Pancreas (tissue), 10 donors: Measurements from ENCODE around the gene PTPRK. TPM values are rescaled to one million over a fixed set of nuclear protein-coding genes. Genes with fewer than 3 reads are reported as not detected.

Source experiments
- ATAC-seq, 4 donors: fragments of 200-7000 bp; cut with Tn5 transposase; one replicate each; pipeline versions ENCODE4 v1.8.0 to v1.9.1; 2020; ENCODE audit warnings: mild to moderate bottlenecking in 4 of 4, moderate library complexity in 4 of 4
- DNase-seq, 6 donors: peaks; one replicate each; pipeline ENCODE4 v3.0.0-alpha.2; 2020
- FAIRE-seq: peaks from 2 replicates; lab custom pipeline; 2012; peaks lifted over from hg19 to GRCh38; lab: Jason Lieb, UNC
- H3K27ac ChIP-seq, 4 donors: fragments of 200-600 bp; sonication (generic); 1 replicate in 3 of 4; 2 replicates in 1 of 4; pipeline versions ENCODE4 v1.5.0 to v1.8.0; 2020
- H3K27me3 ChIP-seq, 4 donors: fragments of 200-600 bp; one replicate each; pipeline ENCODE4 v1.8.0; 2021
- H3K36me3 ChIP-seq, 3 donors: fragments of 200-600 bp; sonication (generic) in 1 of 3; one replicate each; pipeline versions ENCODE4 v1.5.0 to v1.8.0; 2020 to 2021
- H3K4me1 ChIP-seq, 3 donors: fragments of 200-600 bp; one replicate each; pipeline ENCODE4 v1.8.0; 2021
- H3K4me3 ChIP-seq, 4 donors: fragments of 200-600 bp; sonication (generic) in 2 of 4; one replicate each; pipeline versions ENCODE4 v1.5.0 to v1.8.0; 2020 to 2021
- H3K9me3 ChIP-seq, 4 donors: fragments of 200-600 bp; one replicate each; pipeline ENCODE4 v1.8.0; 2021
- whole genome bisulfite sequencing, 2 donors: extraction: QIAGEN DNeasy Blood & Tissue Kit; methylation state at CpG; one replicate each; pipeline ENCODE4 v1.1.7; 2013; 5-methylcytosine and 5-hydroxymethylcytosine counted together
- intact Hi-C, 3 donors: fragments of 100-400 bp; cut with DNase I; formaldehyde crosslinking; loops; one replicate each; pipeline versions ENCODE4 v1.11.1 to v1.14.2; 2022
- polyA plus RNA-seq, 2 donors: library from polyadenylated mRNA; stranded (reverse); fragments of 200-250 nt; gene quantifications; one replicate each; pipeline ENCODE4 v1.2.3, GENCODE V29; 2013
- total RNA-seq, 6 donors: library from RNA; stranded (reverse); fragmentation: NEBNext Ultra II Directional in 4 of 6; extraction: Animal tissue kit (Norgen Biotek cat#: 25700) in 4 of 6; gene quantifications; one replicate each; pipeline versions ENCODE4 v1.2.1 to v1.2.4, GENCODE V29; 2021 to 2023
- TF ChIP-seq, protein P1 (sequence below), 4 donors: fragments of 200-600 bp; sonication (generic) in 3 of 4; IDR thresholded peaks; one replicate each; pipeline versions ENCODE4 v1.5.0 to v1.8.0; 2021; ENCODE audit warnings: antibody characterized with exemption in 4 of 4
- donor health status: healthy with polysubstance abuse.
- donor health status: DM: no; HTN: no; CAD: no; lungs with moderate emphysema.
- donor health status: DM: no; HTN: no; CAD: no.
- donor health status: control.
- donor health status: control.
- donor health status: Bipolar disorder and iron deficiency.
- donor health status: DM: yes; HTN: yes; CAD: no.
- donor health status: DM: no; HTN: no; CAD: no.
- donor health status: DM: no; HTN: no; CAD: no.
- donor health status: DM: yes; HTN: yes; CAD: no.

The PTPRK gene
- total and polyA plus RNA-seq, 8 donors = 10.5 to 72.7 (median 51.7) TPM

DNA sequence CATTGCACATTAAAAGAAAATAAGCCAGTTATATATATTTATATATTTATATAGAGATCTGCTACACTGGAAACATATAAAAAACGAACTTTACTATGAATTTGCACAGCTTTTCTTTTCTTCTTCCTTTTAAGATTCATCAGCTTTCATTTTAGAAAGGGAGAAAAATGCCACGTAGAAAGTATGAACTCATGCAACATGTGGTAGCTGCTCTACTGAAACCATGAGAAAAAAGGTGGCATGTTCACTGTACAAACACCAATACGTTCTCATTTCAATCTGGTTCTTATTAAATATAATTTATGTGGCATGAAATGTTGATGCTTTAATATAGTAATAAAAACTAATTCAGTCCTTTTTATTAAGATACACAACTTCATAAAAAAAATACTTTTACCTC, 550.7 kb downstream of the PTPRK start:
- Histone ChIP-seq H3K4me3 (no peak overlapping the region), H3K36me3 (peaks cover 0 to 17% (median 5%) of the 10 kb centered on the region in 3 donors), H3K27ac (no peak overlapping the region), H3K4me1 (no peaks in the 10 kb centered on the region), H3K27me3 (no peaks in the 10 kb centered on the region), H3K9me3 (no peaks in the 10 kb centered on the region)
- FAIRE-seq (no peak), ATAC-seq (no peak), DNase-seq (no peak)
- 81 to 87% methylated on average over 3 of the region's 3 CpGs for WGBS, 2 donors
- TF ChIP-seq, protein P1, sequence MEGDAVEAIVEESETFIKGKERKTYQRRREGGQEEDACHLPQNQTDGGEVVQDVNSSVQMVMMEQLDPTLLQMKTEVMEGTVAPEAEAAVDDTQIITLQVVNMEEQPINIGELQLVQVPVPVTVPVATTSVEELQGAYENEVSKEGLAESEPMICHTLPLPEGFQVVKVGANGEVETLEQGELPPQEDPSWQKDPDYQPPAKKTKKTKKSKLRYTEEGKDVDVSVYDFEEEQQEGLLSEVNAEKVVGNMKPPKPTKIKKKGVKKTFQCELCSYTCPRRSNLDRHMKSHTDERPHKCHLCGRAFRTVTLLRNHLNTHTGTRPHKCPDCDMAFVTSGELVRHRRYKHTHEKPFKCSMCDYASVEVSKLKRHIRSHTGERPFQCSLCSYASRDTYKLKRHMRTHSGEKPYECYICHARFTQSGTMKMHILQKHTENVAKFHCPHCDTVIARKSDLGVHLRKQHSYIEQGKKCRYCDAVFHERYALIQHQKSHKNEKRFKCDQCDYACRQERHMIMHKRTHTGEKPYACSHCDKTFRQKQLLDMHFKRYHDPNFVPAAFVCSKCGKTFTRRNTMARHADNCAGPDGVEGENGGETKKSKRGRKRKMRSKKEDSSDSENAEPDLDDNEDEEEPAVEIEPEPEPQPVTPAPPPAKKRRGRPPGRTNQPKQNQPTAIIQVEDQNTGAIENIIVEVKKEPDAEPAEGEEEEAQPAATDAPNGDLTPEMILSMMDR (IDR thresholded peaks at IDR 0.05) = no peak
- intact Hi-C loops = no loop called here

DNA sequence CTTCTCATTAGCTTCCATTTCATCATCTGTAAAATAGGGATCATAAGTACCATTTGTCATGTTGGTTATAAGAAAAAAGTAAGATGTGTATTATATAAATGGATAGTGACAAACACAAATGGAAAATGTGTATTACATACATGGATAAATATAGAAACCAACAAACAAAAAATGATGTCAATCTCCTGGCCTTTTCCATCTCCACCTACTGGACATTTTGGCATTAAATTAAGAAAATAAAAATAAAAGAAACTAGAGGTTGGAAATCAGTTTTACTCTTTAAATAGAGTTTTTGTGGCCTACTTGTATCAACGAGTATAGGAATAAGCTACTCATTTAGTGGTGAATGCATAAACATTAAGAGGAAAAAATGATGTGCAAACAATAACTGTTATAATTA, 552.0 kb downstream of the PTPRK start:
- Histone ChIP-seq H3K27ac (no peak overlapping the region), H3K9me3 (no peaks in the 10 kb centered on the region), H3K36me3 (peaks cover 0 to 17% (median 5%) of the 10 kb centered on the region in 3 donors), H3K4me3 (no peak overlapping the region), H3K27me3 (no peaks in the 10 kb centered on the region), H3K4me1 (no peaks in the 10 kb centered on the region)
- WGBS, 2 donors = 82 to 83% methylated on average over 1 of the region's 1 CpG
- FAIRE-seq = no peak
- TF ChIP-seq, protein P1 (IDR thresholded peaks at IDR 0.05) = no peak
- no peak for ATAC-seq
- intact Hi-C loops = no loop called here
- no peak for DNase-seq

DNA sequence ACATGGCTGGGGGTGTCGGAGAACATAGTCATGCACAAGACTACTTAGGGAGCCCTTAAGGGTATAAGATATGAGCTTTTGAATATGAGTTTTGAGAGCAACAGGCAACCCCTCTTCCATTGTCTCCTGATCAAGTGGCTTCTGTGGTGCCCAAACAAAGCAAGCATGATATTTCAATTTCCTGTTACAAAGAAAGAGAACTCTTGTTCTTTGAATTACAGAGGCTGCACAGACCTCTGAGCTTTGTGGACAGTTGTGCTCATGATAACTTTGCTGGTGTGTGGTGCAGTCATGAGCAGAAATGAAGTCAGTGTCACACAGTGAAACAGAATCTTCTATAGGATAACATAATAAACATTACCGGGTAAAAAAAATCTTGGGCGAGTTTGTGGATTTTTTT, 552.7 kb downstream of the PTPRK start:
- Histone ChIP-seq H3K4me1 (no peaks in the 10 kb centered on the region), H3K27me3 (no peaks in the 10 kb centered on the region), H3K4me3 (no peak overlapping the region), H3K27ac (no peak overlapping the region), H3K36me3 (peaks cover 0 to 12% (median 5%) of the 10 kb centered on the region in 3 donors), H3K9me3 (no peaks in the 10 kb centered on the region)
- FAIRE-seq (no peak), DNase-seq (no peak), ATAC-seq (no peak)
- TF ChIP-seq, protein P1 (IDR thresholded peaks at IDR 0.05) = no peak
- 82 to 96% methylated on average over 3 of the region's 3 CpGs for WGBS, 2 donors
- intact Hi-C loops = no loop called here

DNA sequence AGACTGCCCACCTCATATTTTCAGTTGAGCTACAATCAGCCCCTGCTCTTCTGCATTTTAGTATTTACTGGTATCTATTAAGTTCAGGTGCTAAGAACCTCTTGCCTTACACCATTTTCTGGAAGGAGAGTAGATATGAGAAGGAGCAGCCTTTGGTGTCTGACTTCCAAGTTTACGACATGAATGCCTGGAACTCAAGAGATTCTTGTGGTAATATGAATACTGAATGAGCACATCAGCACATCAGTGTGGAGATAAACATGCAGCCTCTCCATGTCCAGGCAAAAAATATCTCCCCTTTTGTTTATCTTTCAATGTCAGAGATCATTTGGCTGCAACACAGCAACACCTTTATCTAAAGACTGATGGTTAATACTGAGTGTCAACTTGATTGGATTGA, 553.8 kb downstream of the PTPRK start:
- DNase-seq (no peak), FAIRE-seq (no peak), ATAC-seq (no peak)
- intact Hi-C loops = no loop called here
- H3K27ac ChIP-seq = no peak overlapping the region
- no peaks in the 10 kb centered on the region for H3K9me3 ChIP-seq
- TF ChIP-seq, protein P1 (IDR thresholded peaks at IDR 0.05) = no peak
- H3K27me3 ChIP-seq = no peaks in the 10 kb centered on the region
- peaks cover 0 to 12% (median 5%) of the 10 kb centered on the region in 3 donors for H3K36me3 ChIP-seq
- H3K4me3 ChIP-seq = no peak overlapping the region
- 93 to 95% methylated on average over 1 of the region's 1 CpG for WGBS, 2 donors
- H3K4me1 ChIP-seq = no peaks in the 10 kb centered on the region

DNA sequence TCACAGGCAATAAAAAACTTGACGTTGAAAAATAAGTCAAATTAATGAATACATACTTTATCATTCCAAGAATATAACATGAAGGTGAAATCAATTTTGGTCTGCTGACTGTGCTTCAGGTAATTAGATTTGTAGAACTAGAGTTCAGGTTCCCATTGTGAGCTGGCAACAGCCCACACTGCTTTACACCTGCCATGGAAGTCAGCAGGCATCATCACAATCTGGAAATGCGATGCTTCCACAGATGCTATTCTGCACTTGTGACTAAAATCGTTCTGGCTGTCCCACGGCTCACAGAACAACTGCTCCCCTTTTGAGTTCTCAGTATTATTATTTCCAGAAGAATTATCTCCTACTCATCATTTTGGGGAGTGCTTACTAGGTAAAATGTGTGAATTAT, 556.9 kb downstream of the PTPRK start:
- FAIRE-seq = no peak
- WGBS, 2 donors = 73 to 78% methylated on average over 4 of the region's 4 CpGs
- no peaks in the 10 kb centered on the region for H3K9me3 ChIP-seq

More for the DNA sequence above, 556.9 kb downstream of the PTPRK start:
- TF ChIP-seq, protein P1 (IDR thresholded peaks at IDR 0.05) = no peak
- ATAC-seq = no peak
- H3K36me3 ChIP-seq = peaks cover 0 to 2% (median 0%) of the 10 kb centered on the region in 3 donors
- intact Hi-C loops = no loop called here
- no peaks in the 10 kb centered on the region for H3K4me1 ChIP-seq
- DNase-seq = no peak
- H3K27ac ChIP-seq = no peak overlapping the region
- no peaks in the 10 kb centered on the region for H3K27me3 ChIP-seq
- H3K4me3 ChIP-seq = no peak overlapping the region
